K562 (cell line): ENCODE measurements around the gene MCMBP. TPM values are rescaled to one million over a fixed set of nuclear protein-coding genes. Genes with fewer than 3 reads are reported as not detected.

Source experiments
- ATAC-seq: fragments of 200-7000 bp; cut with Tn5 transposase; 3 replicates; pipeline ENCODE4 v1.9.1; 2020; ENCODE audit warnings: moderate library complexity
- BruUV-seq: library from RNA; stranded (reverse); fragments of 400-500 nt; replicated peaks from 2 replicates; lab custom pipeline; 2021; lab: Mats Ljungman, UMichigan
- CTCF ChIA-PET: fragments of 300-600 bp; formaldehyde crosslinking; extraction: SDS; loops from one replicate; lab custom pipeline; 2021; ENCODE audit warnings: low intra/inter-chr PET ratio; lab: Yijun Ruan, JAX
- POLR2A ChIA-PET: fragments of 300-600, 350-650 bp; sonication (Branson Sonifier 250); formaldehyde crosslinking; extraction: SDS; loops from one replicate; lab custom pipeline; 2021; ENCODE audit warnings: antibody characterized with exemption, inconsistent platforms; lab: Yijun Ruan, JAX
- DNase-seq, 4 experiments: peaks; one replicate each; pipeline versions ENCODE4 v3.0.0 to v3.0.0-alpha.2; 2011 to 2018; ENCODE audit warnings: low spot score in 3 of 4, mixed read lengths in 3 of 4; ENCODE audit errors: extremely low read depth in 1 of 4
- FAIRE-seq: peaks from 2 replicates; lab custom pipeline; 2011; peaks lifted over from hg19 to GRCh38; lab: Jason Lieb, UNC
- H2AFZ ChIP-seq: 2 replicates; pipeline ENCODE4 v1.6.0; 2011; ENCODE audit warnings: low read depth, low read length, control low read depth, inconsistent platforms
- H3K27ac ChIP-seq: fragments of 200-600 bp; 3 replicates; pipeline ENCODE4 v1.8.0; 2011; ENCODE audit warnings: low read depth, mild to moderate bottlenecking, control low read depth, inconsistent platforms, low read length, moderate library complexity, mixed read lengths; ENCODE audit errors: extremely low read depth
- H3K27me3 ChIP-seq, 2 experiments: fragments of 300-600 bp in 1 of 2; 2 replicates in 1 of 2; 3 replicates in 1 of 2; pipeline versions ENCODE4 v1.6.0 to v1.8.0; 2011; ENCODE audit warnings: inconsistent platforms in 2 of 2, low read length in 2 of 2, mild to moderate bottlenecking in 1 of 2, mixed read lengths in 1 of 2, moderate library complexity in 1 of 2; ENCODE audit not compliant: control insufficient read depth in 2 of 2, insufficient read depth in 2 of 2
- H3K36me3 ChIP-seq: fragments of 300-600 bp; 3 replicates; pipeline ENCODE4 v1.8.0; 2011; ENCODE audit warnings: mild to moderate bottlenecking, low read length, inconsistent platforms; ENCODE audit not compliant: control insufficient read depth, insufficient read depth
- H3K4me1 ChIP-seq, 2 experiments: fragments of 200-600 bp in 1 of 2; replicated peaks in 1 of 2; 2 replicates in 1 of 2; 3 replicates in 1 of 2; pipeline versions ENCODE4 v1.5.1 to v1.8.0; 2011; ENCODE audit warnings: inconsistent platforms in 2 of 2, low read length in 2 of 2, mild to moderate bottlenecking in 1 of 2, mixed read lengths in 1 of 2, moderate library complexity in 1 of 2; ENCODE audit not compliant: control insufficient read depth in 2 of 2, insufficient read depth in 2 of 2
- H3K4me2 ChIP-seq: 2 replicates; pipeline ENCODE4 v1.6.1; 2011; ENCODE audit warnings: low read length, control low read depth, inconsistent platforms, mixed read lengths; ENCODE audit not compliant: insufficient read depth
- H3K4me3 ChIP-seq: fragments of 200-600 bp; sonication (generic), shearing (Covaris generic); 2 replicates; pipeline ENCODE4 v1.5.1; 2016; ENCODE audit warnings: control low read depth, inconsistent platforms
- H3K79me2 ChIP-seq: fragments of 200-600 bp; 3 replicates; pipeline ENCODE4 v1.8.0; 2011; ENCODE audit warnings: low read length, inconsistent platforms; ENCODE audit not compliant: control insufficient read depth, insufficient read depth
- H3K9ac ChIP-seq, 2 experiments: 2 replicates each; pipeline versions ENCODE4 v1.6.0 to v1.6.1; 2011; ENCODE audit warnings: low read depth in 2 of 2, low read length in 2 of 2, control low read depth in 1 of 2, inconsistent platforms in 1 of 2, mild to moderate bottlenecking in 1 of 2, mixed read lengths in 1 of 2; ENCODE audit not compliant: insufficient read depth in 1 of 2
- H3K9me1 ChIP-seq: one replicate; pipeline ENCODE4 v1.6.0; 2011; ENCODE audit warnings: inconsistent platforms, mild to moderate bottlenecking, low read length, moderate library complexity; ENCODE audit not compliant: control insufficient read depth, insufficient read depth
- H3K9me3 ChIP-seq: replicated peaks from 2 replicates; pipeline ENCODE4 v1.5.1; 2011; ENCODE audit warnings: low read depth, low read length, inconsistent platforms; ENCODE audit not compliant: control insufficient read depth, insufficient read depth
- H4K20me1 ChIP-seq: replicated peaks from 2 replicates; pipeline ENCODE4 v1.6.1; 2011; ENCODE audit warnings: low read length, inconsistent platforms, mixed read lengths; ENCODE audit not compliant: control insufficient read depth, insufficient read depth
- HEY1 ChIP-seq: fragments of 250-450 bp; sonication (Bioruptor Pico); IDR thresholded peaks from 2 replicates; pipeline ENCODE4 v1.5.0; 2020; ENCODE audit warnings: mild to moderate bottlenecking, moderate library complexity, borderline replicate concordance
- KDM4B ChIP-seq, 2 experiments: fragments of 450-650 bp in 1 of 2; sonication (generic) in 1 of 2; IDR thresholded peaks; 2 replicates each; pipeline ENCODE4 v1.6.1; 2016 to 2017; ENCODE audit warnings: borderline replicate concordance in 2 of 2, antibody characterized with exemption in 1 of 2, low read depth in 1 of 2, mild to moderate bottlenecking in 1 of 2
- MAFK ChIP-seq: IDR thresholded peaks from 2 replicates; pipeline ENCODE4 v1.6.1; 2011; ENCODE audit warnings: low read length, improper control_type of control experiment
- MCM2 ChIP-seq: fragments of 450-650 bp; IDR thresholded peaks from 2 replicates; pipeline ENCODE4 v1.6.1; 2017; ENCODE audit warnings: low read depth, mild to moderate bottlenecking
- NR2F6 ChIP-seq: fragments of 450-650 bp; formaldehyde crosslinking; IDR thresholded peaks from 2 replicates; pipeline ENCODE4 v1.4.0; 2020; ENCODE audit warnings: mild to moderate bottlenecking
- SRSF1 ChIP-seq: fragments of 200-400 bp; formaldehyde crosslinking; IDR thresholded peaks from 2 replicates; pipeline ENCODE4 v1.6.1; 2017; ENCODE audit warnings: mild to moderate bottlenecking, low read depth, low read length, moderate library complexity
- SRSF7 ChIP-seq: fragments of 200-400 bp; formaldehyde crosslinking; optimal IDR thresholded peaks from 2 replicates; pipeline ENCODE3; 2017; ENCODE audit warnings: mild to moderate bottlenecking, low read depth, low read length
- ZBTB17 ChIP-seq: fragments of 450-650 bp; formaldehyde crosslinking; IDR thresholded peaks from 2 replicates; pipeline ENCODE4 v1.4.0; 2020; ENCODE audit warnings: mild to moderate bottlenecking
- ZNF184 ChIP-seq: sonication (generic); formaldehyde crosslinking; IDR thresholded peaks from 2 replicates; pipeline ENCODE4 v1.5.0; 2020; ENCODE audit warnings: missing genetic modification reagents
- ZNF253 ChIP-seq: fragments of 250-450 bp; sonication (Bioruptor Pico); conservative IDR thresholded peaks from 2 replicates; pipeline ENCODE4 v1.6.1; 2021; ENCODE audit warnings: mild to moderate bottlenecking
- ZNF280A ChIP-seq: fragments of 450-650 bp; IDR thresholded peaks from 2 replicates; pipeline ENCODE4 v1.6.1; 2018; ENCODE audit warnings: mild to moderate bottlenecking, low read depth; ENCODE audit not compliant: partially characterized antibody
- WGBS: fragments of 100-300 bp; shearing (Covaris generic); methylation state at CpG from one replicate; pipeline ENCODE4 v1.1.6; 2016; ENCODE audit warnings: low coverage, mixed read lengths; ENCODE audit not compliant: insufficient coverage; ENCODE audit errors: missing lambda C conversion rate; 5-methylcytosine and 5-hydroxymethylcytosine counted together
- in situ Hi-C: fragments of 300-500 bp; cut with MboI; formaldehyde crosslinking; loops from 4 replicates; pipeline ENCODE4 v1.15.0; 2018; ENCODE audit warnings: inconsistent platforms, mixed read lengths
- intact Hi-C: fragments of 100-400 bp; cut with micrococcal nuclease; formaldehyde crosslinking; loops from 2 replicates; pipeline ENCODE4 v1.14.2; 2022
- polyA plus RNA-seq, 8 experiments: library from polyadenylated mRNA; depleted of rRNA in 4 of 8; stranded (reverse) in 5 of 8; unstranded in 3 of 8; fragments of >200 nt; fragmentation: Nextera tagmentation in 2 of 8; fragmentation: Illumina TruSeq in 1 of 8; extraction: Ambion mirVana in 2 of 8; extraction: Trizol in 1 of 8; gene quantifications; 2 replicates each; pipeline versions ENCODE4 v1.2.1 to v1.2.3, GENCODE V29; 2011 to 2014; ENCODE audit warnings: inconsistent platforms in 1 of 8, missing spikeins in 1 of 8
- total RNA-seq, 7 experiments: library from RNA; depleted of rRNA in 6 of 7; stranded (reverse); fragments of >200 nt in 6 of 7; fragmentation: Illumina TruSeq in 2 of 7; extraction: Trizol in 2 of 7; gene quantifications; 2 replicates each; pipeline versions ENCODE4 v1.2.1 to v1.2.3, GENCODE V29; 2011 to 2021; ENCODE audit warnings: low replicate concordance in 1 of 7
- TF ChIP-seq, protein P1 (sequence below): fragments of 450-650 bp; IDR thresholded peaks from 2 replicates; pipeline ENCODE4 v1.6.1; 2016; ENCODE audit warnings: low read depth

The MCMBP gene
- total and polyA plus RNA-seq, 9 of the 15 experiments (the other 6 are each of a cell fraction or from before 2014, with no cell fraction given): 11.2 to 74.3 (median 50.5) TPM

DNA sequence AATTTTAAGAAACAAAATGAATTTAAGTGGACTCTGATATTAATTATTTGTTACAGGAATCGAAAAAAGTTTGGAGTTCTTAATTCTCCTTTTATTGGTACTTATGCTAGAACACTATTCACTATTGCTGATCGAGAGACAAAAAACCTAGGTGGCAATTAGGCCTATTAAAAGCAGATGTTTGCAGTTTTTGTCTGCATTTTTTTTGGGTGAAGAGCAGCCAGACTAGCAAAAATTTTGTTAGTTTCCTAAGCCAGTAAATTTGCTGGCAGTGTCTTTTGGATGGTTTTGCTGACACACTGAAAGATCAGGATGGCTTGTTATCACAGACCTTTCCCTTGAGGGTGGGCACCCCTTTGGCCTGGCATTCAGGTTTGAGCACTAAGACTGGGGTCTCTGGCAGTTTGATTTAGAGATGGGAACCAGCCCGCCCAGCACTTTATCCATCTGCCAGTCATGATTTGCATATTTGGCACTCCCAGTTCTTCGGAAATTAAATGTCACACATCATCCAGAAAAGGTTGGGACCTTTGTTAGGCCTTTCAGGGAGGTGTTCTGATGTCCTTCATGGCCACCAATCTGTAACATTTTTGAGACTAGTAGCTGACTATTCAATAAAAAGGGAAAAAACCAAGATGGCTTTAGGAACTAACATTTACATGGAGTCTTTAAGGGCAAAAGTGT, 89.5 kb downstream of the MCMBP start:
- intact Hi-C loops (no loop called here), in situ Hi-C loops (no loop called here)
- Histone ChIP-seq H3K9me3 (no peaks in the 10 kb centered on the region), H3K9me1 (no peaks in the 10 kb centered on the region), H3K4me3 (no peak overlapping the region), H2AFZ (no peak overlapping the region), H3K79me2 (no peaks in the 10 kb centered on the region), H3K27me3 (no peaks in the 10 kb centered on the region), H3K4me1 (peaks cover 2 to 16% of the 10 kb centered on the region in 2 experiments; a peak in 4 of 5 replicates), H4K20me1 (no peaks in the 10 kb centered on the region), H3K4me2 (no peak overlapping the region), H3K36me3 (no peaks in the 10 kb centered on the region), H3K27ac (no peak overlapping the region), H3K9ac (no peak overlapping the region)
- ChIA-PET POLR2A (interaction anchor here (1.8 kb wide), 1 partner anchor 8 kb away, joined by 4 read pairs; no protein-coding TSS in a partner anchor), CTCF (no interaction called here)
- FAIRE-seq: no peak
- WGBS: 63% methylated on average over 3 of the region's 4 CpGs
- no TSS peak for BruUV-seq
- DNase-seq: no peak
- no peak for ATAC-seq
- no peak for TF ChIP-seq MAFK
- TF ChIP-seq MCM2: no peak
- TF ChIP-seq ZNF184 (CRISPR knock-in tag): no peak
- no peak for TF ChIP-seq ZNF253 (CRISPR knock-in tag)
- no peak for TF ChIP-seq HEY1
- no peak for TF ChIP-seq NR2F6 (CRISPR knock-in tag)
- TF ChIP-seq, protein P1, sequence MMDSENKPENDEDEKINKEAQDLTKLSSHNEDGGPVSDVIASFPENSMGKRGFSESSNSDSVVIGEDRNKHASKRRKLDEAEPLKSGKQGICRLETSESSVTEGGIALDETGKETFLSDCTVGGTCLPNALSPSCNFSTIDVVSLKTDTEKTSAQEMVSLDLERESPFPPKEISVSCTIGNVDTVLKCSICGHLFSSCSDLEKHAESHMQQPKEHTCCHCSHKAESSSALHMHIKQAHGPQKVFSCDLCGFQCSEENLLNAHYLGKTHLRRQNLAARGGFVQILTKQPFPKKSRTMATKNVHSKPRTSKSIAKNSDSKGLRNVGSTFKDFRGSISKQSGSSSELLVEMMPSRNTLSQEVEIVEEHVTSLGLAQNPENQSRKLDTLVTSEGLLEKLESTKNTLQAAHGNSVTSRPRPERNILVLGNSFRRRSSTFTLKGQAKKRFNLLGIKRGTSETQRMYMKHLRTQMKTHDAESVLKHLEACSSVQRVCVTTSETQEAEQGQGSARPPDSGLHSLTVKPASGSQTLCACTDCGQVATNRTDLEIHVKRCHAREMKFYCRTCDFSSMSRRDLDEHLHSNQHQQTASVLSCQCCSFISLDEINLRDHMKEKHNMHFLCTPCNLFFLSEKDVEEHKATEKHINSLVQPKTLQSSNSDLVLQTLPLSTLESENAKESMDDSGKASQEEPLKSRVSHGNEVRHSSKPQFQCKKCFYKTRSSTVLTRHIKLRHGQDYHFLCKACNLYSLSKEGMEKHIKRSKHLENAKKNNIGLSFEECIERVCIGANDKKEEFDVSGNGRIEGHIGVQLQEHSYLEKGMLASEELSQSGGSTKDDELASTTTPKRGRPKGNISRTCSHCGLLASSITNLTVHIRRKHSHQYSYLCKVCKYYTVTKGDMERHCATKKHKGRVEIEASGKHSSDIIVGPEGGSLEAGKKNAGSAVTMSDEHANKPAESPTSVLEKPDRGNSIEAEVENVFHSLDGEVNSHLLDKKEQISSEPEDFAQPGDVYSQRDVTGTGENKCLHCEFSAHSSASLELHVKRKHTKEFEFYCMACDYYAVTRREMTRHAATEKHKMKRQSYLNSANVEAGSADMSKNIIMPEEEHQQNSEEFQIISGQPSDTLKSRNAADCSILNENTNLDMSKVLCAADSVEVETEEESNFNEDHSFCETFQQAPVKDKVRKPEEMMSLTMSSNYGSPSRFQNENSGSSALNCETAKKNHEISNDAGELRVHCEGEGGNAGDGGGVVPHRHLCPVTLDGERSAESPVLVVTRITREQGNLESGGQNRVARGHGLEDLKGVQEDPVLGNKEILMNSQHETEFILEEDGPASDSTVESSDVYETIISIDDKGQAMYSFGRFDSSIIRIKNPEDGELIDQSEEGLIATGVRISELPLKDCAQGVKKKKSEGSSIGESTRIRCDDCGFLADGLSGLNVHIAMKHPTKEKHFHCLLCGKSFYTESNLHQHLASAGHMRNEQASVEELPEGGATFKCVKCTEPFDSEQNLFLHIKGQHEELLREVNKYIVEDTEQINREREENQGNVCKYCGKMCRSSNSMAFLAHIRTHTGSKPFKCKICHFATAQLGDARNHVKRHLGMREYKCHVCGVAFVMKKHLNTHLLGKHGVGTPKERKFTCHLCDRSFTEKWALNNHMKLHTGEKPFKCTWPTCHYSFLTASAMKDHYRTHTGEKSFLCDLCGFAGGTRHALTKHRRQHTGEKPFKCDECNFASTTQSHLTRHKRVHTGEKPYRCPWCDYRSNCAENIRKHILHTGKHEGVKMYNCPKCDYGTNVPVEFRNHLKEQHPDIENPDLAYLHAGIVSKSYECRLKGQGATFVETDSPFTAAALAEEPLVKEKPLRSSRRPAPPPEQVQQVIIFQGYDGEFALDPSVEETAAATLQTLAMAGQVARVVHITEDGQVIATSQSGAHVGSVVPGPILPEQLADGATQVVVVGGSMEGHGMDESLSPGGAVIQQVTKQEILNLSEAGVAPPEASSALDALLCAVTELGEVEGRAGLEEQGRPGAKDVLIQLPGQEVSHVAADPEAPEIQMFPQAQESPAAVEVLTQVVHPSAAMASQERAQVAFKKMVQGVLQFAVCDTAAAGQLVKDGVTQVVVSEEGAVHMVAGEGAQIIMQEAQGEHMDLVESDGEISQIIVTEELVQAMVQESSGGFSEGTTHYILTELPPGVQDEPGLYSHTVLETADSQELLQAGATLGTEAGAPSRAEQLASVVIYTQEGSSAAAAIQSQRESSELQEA: no peak
- TF ChIP-seq ZBTB17: no peak
- TF ChIP-seq SRSF1: no peak
- TF ChIP-seq SRSF7: no peak
- TF ChIP-seq KDM4B (IDR thresholded peaks at IDR 0.05; ENCODE audit: borderline replicate concordance in 2 of 2, low read depth in 1 of 2): no peak
- no peak for TF ChIP-seq ZNF280A
